ENCODE results near the gene RALGDS. TPM values are rescaled to one million over a fixed set of nuclear protein-coding genes. Genes with fewer than 3 reads are reported as not detected.

Gene RALGDS
- total RNA-seq, 6 experiments from 2014 or later, result 4.3 to 19.8 (median 5.7) TPM

- no peaks in the 10 kb centered on the region for H3K27me3 ChIP-seq
- H3K4me1 ChIP-seq, result peaks cover 0 to 6% (median 0%) of the 10 kb centered on the region in 4 donors
- TF ChIP-seq CTCF (IDR thresholded peaks at IDR 0.05), result no peak
- no peak for TF ChIP-seq POLR2A (IDR thresholded peaks at IDR 0.05)
- ATAC-seq (no peak), DNase-seq (no peak)
- H3K4me3 ChIP-seq, result no peak overlapping the region
- no peaks in the 10 kb centered on the region for H3K9me3 ChIP-seq
- no CpG with 5 or more reads among the region's 3 CpGs for WGBS (ENCODE audit: insufficient coverage, low coverage, low lambda C conversion rate, missing lambda C conversion rate)
- H3K36me3 ChIP-seq, result no peaks in the 10 kb centered on the region
- intact Hi-C loops (cut with DNase I), result no loop called here
- H3K27ac ChIP-seq, result no peak overlapping the region
Measured at GRCh38 chr9:133167769-133168168, 46.7 kb upstream of the RALGDS start.

GRCh38 chr9:133167096-133167730, 46.2 kb upstream of the RALGDS start:
- intact Hi-C loops (cut with DNase I), result no loop called here

GRCh38 chr9:133166392-133166791, 45.4 kb upstream of the RALGDS start:
- H3K9me3 ChIP-seq, result no peaks in the 10 kb centered on the region
- no peak overlapping the region for H3K4me3 ChIP-seq
- TF ChIP-seq CTCF (IDR thresholded peaks at IDR 0.05), result no peak
- no peak overlapping the region for H3K27ac ChIP-seq
- DNase-seq, result no peak
- intact Hi-C loops (cut with DNase I), result no loop called here
- H3K36me3 ChIP-seq, result no peaks in the 10 kb centered on the region
- 65% methylated on average over 5 of the region's 17 CpGs for WGBS (ENCODE audit: insufficient coverage, low coverage, low lambda C conversion rate, missing lambda C conversion rate)
- no peaks in the 10 kb centered on the region for H3K27me3 ChIP-seq
- no peak for ATAC-seq
- peaks cover 0 to 6% (median 0%) of the 10 kb centered on the region in 4 donors for H3K4me1 ChIP-seq

More at GRCh38 chr9:133167096-133167730, 46.2 kb upstream of the RALGDS start:
- H3K4me1 ChIP-seq, result peaks cover 0 to 6% (median 0%) of the 10 kb centered on the region in 4 donors
- DNase-seq, result no peak
- TF ChIP-seq CTCF (IDR thresholded peaks at IDR 0.05), result no peak
- no peak for TF ChIP-seq POLR2A (IDR thresholded peaks at IDR 0.05)
- no peak for ATAC-seq
- no peak overlapping the region for H3K27ac ChIP-seq
- H3K9me3 ChIP-seq, result no peaks in the 10 kb centered on the region
- no peaks in the 10 kb centered on the region for H3K36me3 ChIP-seq
- WGBS (ENCODE audit: insufficient coverage, low coverage, low lambda C conversion rate, missing lambda C conversion rate), result no CpG with 5 or more reads among the region's 3 CpGs
- no peak overlapping the region for H3K4me3 ChIP-seq
- H3K27me3 ChIP-seq, result no peaks in the 10 kb centered on the region

- Histone ChIP-seq H3K27ac (no peak overlapping the region), H3K27me3 (no peaks in the 10 kb centered on the region), H3K9me3 (no peaks in the 10 kb centered on the region), H3K4me1 (peaks cover 0 to 6% (median 0%) of the 10 kb centered on the region in 4 donors), H3K36me3 (no peaks in the 10 kb centered on the region), H3K4me3 (no peak overlapping the region)
- no peak for ATAC-seq
- intact Hi-C loops (cut with DNase I), result no loop called here
- TF ChIP-seq POLR2A (IDR thresholded peaks at IDR 0.05) (no peak), CTCF (IDR thresholded peaks at IDR 0.05) (no peak)
- 85% methylated on average over 2 of the region's 2 CpGs for WGBS (ENCODE audit: insufficient coverage, low coverage, low lambda C conversion rate, missing lambda C conversion rate)
- DNase-seq, result no peak
Measured at GRCh38 chr9:133165452-133165730, 44.4 kb upstream of the RALGDS start.

- no peaks in the 10 kb centered on the region for H3K9me3 ChIP-seq
- no peak overlapping the region for H3K27ac ChIP-seq
- ATAC-seq, result no peak
- H3K27me3 ChIP-seq, result no peaks in the 10 kb centered on the region
- peak overlapping the region in 2 of 3 donors; percentile 46 to 56 for H3K4me3 ChIP-seq
- intact Hi-C loops (cut with DNase I), result no loop called here
- DNase-seq, result no peak
- peaks cover 0 to 6% (median 0%) of the 10 kb centered on the region in 4 donors for H3K4me1 ChIP-seq
- H3K36me3 ChIP-seq, result no peaks in the 10 kb centered on the region
- WGBS (ENCODE audit: insufficient coverage, low coverage, low lambda C conversion rate, missing lambda C conversion rate), result 63% methylated on average over 3 of the region's 13 CpGs
- TF ChIP-seq CTCF (IDR thresholded peaks at IDR 0.05) (no peak), POLR2A (IDR thresholded peaks at IDR 0.05) (no peak)
Measured at GRCh38 chr9:133164191-133164590, 43.2 kb upstream of the RALGDS start.

Measured in right lobe of liver (tissue), 6 donors.